GM21528 (cell line): ENCODE measurements around the gene GEMIN2.
"Not testable (repeated sequence)": the region's sequence is repeated elsewhere in the genome, so short reads cannot be mapped to it uniquely, and the experiment has no call there.

Experiments
- ATAC-seq: cut with Tn5 transposase; IDR thresholded peaks from one replicate; pipeline ENCODE4 v1.9.1; 2021; ENCODE audit warnings: mild to moderate bottlenecking, moderate library complexity; ENCODE audit not compliant: unreplicated experiment, low FRiP score

Gene GEMIN2, protein sequence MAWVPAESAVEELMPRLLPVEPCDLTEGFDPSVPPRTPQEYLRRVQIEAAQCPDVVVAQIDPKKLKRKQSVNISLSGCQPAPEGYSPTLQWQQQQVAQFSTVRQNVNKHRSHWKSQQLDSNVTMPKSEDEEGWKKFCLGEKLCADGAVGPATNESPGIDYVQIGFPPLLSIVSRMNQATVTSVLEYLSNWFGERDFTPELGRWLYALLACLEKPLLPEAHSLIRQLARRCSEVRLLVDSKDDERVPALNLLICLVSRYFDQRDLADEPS

GRCh38 chr14:39114073-39114838, at the start of gene GEMIN2:
Gene GEMIN2, plus strand, starts transcription at chr14:39114323. Its CDS starts 16 bp downstream, at chr14:39114339.
- ATAC-seq: peak; percentile 92

DNA sequence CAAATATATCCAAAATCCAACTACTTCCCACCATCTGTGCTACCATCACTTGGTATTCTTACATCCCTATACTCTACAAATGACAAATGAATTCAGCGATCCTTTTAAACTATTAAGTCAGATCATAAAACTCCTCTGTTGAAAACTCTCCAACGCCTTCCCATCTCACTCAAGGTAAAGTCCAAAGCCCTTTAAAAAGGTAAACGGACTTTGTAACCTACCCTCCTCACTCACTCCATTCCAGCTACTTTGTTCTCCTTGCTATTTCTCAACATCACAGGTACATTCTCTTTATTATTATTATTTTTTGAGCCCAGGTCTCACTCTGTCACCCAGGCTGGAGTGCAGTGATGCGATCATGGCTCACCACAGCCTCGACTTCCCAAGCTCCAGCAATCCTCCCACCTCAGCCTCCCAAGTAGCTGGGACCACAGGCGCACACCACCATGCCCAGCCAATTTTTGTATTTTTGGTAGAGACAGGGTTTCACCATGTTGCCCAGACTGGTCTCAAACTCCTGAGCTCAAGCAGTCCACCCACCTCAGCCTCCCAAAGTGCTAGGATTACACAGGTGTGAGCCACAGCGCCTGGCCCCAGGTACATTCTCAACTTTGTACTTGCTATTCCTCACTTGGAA, 44.8 kb upstream of the GEMIN2 start:
- not testable (repeated sequence) for ATAC-seq

- no peak for ATAC-seq
These were observed 44.2 kb upstream of the GEMIN2 start for GRCh38 chr14:39069923-39070322.

DNA sequence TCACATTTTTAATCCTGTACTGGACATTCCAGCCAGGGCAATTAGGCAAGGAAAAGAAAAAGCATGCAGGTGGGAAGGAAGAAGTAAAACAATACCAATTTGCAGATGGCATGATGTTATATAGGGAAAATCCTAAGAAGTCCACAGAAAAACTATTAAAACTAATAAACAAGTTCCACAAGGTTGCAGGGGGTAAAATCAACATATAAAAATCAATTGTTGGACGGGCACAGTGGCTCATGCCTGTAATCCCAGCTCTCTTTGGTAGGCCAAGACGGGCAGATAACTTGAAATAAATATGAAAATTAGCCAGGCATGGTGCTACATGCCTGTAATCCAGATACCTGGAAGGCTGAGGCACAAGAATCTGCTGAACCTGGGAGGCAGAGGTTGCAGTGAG, 43.0 kb upstream of the GEMIN2 start:
- no peak for ATAC-seq

GRCh38 chr14:39080886-39081285, 33.2 kb upstream of the GEMIN2 start:
- ATAC-seq: no peak

DNA sequence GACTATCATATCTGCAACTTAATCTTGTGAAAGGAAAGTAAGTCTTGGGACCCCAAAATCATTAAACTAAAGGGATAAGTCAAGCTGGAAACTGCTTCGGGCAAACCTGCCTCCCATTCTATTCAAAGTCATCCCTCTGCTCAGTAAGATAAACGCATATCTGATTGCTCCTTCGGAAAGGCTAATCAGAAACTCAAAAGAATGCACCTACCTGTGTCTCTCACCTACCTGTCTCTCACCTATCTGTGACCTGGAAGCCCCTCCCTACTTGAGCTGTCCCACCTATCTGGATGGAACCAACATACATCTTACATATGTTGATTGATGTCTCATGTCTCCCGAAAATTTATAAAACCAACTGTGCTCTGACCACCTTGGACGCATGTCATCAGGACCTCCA, 31.0 kb upstream of the GEMIN2 start:
- no peak for ATAC-seq

DNA sequence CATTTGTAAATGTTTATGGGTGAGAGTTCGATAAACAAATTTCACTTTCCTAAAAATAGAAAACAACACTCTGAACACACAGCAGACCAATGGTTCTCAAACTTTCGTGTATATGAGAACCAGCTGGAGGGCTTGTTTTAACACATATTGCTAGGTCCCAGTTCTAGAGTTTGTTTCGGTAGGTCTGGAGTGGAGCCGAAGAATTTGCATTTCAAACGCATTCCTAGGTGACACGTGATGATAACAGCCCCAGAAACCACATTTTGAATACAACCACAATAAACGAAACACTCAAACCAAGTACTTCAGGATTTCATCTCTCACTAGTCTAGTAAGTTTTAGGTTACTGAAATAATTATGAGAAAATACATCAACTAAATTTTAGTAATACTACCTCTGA, 28.2 kb upstream of the GEMIN2 start:
- no peak for ATAC-seq

- ATAC-seq: no peak
These were observed 26.6 kb upstream of the GEMIN2 start for GRCh38 chr14:39087493-39087892.

- no peak for ATAC-seq
These were observed 23.5 kb upstream of the GEMIN2 start for GRCh38 chr14:39090548-39091111.

GRCh38 chr14:39091716-39092115, 22.4 kb upstream of the GEMIN2 start:
- ATAC-seq: no peak

- no peak for ATAC-seq
These were observed 19.6 kb upstream of the GEMIN2 start for GRCh38 chr14:39094515-39094914.

GRCh38 chr14:39097159-39097558, 17.0 kb upstream of the GEMIN2 start:
- ATAC-seq: no peak

GRCh38 chr14:39099215-39099614, 14.9 kb upstream of the GEMIN2 start:
- not testable (repeated sequence) for ATAC-seq

DNA sequence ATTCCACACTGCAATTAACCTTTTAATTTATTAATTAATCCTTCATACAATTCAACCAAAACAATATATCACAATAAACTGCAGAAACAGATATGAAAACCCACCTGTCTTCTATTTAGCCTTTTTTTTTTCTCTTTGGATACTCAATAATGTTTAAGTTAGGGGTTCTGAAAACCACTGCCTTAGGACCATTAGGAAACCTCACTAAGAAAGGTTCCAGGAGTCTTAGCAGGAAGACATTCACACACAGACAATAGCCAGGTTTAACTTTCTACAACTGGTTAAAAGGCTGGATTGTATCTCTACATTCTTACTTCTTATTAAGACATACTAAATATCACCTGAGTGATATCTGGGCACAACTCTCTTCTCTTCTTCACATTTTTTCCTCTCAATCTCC, 14.4 kb upstream of the GEMIN2 start:
- ATAC-seq: no peak

DNA sequence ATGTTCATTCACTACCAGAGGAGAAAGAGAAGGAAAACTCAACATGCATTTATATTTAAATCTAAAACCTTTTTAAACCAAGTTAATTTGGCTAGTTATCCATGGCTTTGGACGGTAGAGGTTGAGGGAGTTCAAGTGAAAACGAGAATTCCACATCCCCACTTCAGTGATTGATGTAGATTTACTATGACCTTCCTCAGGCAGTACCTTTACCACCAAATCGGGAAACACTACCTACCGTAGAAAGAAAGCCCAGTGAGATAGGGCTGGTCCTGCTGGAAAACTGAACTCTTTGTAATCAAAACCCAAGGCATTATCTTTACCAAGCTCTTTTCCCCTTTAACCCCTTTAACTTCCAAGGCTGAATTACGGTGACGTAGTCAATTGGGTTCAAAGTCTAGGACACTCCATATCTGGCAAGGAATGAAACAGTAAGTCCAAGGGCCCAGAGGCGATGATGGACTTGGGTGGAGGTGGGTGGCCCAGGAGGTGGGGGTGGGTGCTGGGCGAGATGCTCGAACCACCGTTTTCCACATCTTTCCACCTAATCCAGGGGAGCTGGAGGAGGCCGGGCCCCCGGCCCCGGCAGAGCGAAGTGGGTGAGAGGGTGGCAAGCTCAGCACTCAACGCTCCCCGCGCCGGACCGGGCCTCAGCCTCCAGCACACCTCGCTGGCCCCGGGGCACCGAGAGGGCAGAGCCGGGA, 11.7 kb upstream of the GEMIN2 start:
- peak; percentile 19 for ATAC-seq

GRCh38 chr14:39102969-39103957, 10.9 kb upstream of the GEMIN2 start, which contains the start of gene SEC23A:
Gene SEC23A, minus strand, starts transcription at chr14:39103235. Its CDS starts 7,117 bp downstream, at chr14:39096118.
- ATAC-seq: peak; percentile 96

GRCh38 chr14:39104078-39104801, 9.9 kb upstream of the GEMIN2 start:
- ATAC-seq: not testable (repeated sequence)

DNA sequence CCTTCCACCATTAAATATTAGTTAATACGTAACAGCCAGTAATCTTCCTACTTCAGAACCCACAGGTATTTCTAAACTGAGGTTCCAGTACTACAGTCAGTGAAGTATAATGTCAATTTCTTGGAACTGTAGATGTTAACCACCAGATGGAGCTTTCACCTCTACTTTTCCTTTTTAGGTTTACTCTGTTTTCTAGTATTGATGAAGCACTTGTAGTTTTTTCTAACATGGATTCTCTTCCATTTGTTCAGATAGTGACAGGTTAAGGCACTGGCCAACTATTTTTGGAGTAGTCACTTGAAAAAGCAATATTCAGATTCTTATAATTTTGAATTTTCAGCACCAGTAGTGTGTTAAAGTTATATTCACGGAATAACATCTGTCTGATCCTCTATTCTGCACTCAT, 6.5 kb upstream of the GEMIN2 start:
- ATAC-seq: no peak

DNA sequence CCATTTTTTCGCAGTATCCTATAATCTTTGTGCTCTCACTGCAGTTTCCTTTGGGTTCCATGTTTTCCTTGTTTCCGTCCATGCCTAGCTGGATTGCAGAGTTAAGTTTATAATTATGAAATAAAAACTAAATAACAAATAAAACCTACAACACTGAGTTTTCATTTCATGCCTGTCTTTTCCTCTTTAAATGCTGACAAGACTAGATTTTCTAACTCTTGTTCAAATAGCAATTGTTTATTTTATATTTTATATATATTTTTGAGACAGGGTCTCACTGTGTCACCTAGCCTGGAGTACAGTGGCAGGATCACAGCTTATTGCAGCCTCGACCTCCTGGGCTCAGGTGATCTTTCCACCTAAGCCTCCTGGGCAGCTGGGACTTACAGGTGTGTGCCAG, 5.3 kb upstream of the GEMIN2 start:
- no peak for ATAC-seq
